Stimulated activated CD8-positive, alpha-beta memory T cell treated with anti-CD3 and anti-CD28 coated beads, Interleukin-2, amount 100 ng/mL, for 48 hours (primary cell): ENCODE data around the gene ECHS1.

Source experiments
- DNase-seq, 2 donors: peaks; one replicate each; pipeline ENCODE4 v3.0.0-alpha.2; 2020; ENCODE audit warnings: low read depth in 2 of 2

The ECHS1 gene

DNA sequence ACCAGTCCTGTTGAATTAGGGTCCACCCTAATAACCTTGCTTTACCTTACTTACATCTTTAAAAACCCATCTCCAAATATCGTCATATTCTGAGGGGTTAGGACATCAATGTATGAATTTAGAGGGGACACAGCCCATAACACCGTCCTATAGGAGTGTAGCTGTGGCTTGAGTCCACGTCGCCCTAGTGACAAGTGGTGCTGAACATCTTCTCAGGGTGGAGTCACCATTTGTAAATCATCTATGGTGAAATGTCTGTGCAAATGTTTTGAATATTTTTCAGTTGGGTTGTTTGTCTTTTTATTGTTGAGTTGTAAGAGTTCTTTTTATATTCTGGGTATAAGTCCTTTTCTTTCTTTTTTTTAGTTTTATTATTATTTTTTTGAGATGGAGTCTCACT, 31.2 kb downstream of the ECHS1 start:
- no peak for DNase-seq

DNA sequence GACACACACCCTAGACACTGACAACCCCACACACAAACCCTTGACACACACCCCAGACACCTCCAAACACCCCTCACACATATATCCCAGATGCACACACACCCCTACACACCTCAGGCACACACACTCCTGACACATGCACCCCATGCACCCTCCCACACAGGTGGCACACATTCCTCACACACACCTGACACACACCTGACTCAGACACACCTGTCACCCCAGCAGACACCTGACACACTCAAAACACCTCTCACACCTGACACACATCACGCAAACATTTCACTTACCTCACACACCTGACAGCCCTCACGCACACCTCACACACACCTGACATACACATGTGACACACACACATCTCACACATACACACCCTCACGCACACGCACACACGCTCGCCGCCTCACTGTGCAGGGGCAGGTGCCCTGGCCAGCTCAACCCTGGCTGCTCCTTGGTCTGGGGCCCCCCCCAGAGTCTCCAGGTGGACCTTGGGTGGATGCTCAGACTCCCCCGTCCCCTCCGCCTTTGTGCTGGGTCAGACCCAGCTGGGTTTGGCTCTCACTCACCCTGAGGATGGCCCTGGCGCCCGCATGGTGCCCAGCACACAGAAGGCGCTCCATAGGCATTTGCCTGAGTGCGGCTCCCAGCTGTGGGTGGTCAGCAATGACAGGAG, 33.3 kb downstream of the ECHS1 start:
- DNase-seq = no peak

DNA sequence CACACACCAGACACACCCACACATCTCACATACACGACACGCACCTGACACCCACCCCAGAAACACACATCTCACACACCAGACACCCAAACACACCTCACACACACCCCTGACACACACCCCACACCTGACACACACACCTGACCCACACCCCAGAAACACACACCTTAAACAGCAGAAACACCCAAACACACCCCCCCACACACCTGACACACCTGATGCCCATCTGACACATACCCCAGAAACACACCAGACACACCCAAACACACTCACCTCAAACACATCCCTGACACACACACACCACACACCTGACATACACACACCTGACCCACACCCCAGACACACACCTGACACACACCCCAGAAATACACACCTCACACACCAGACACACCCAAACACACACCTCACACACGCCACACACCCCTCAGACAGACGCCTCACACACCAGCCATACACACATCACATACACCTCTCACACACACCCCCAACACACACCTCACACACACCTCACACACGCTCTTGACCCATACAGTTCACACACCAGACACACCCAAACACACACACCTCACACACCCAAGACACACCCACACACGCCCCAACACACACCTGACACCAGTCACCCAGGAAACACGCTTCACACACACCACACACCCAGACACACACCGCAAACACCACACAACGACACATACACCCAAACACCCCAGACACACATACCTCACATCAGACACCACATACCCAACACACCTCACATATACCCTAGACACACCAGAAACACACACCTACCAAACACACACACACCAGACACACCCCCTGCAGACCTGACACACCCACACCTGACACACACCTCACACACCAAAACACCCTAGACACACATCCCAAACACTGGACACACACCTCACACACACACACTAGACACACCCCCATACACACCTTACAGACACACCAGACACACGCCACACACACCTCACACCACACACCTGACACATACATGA, 34.8 kb downstream of the ECHS1 start:
- DNase-seq = no peak

DNA sequence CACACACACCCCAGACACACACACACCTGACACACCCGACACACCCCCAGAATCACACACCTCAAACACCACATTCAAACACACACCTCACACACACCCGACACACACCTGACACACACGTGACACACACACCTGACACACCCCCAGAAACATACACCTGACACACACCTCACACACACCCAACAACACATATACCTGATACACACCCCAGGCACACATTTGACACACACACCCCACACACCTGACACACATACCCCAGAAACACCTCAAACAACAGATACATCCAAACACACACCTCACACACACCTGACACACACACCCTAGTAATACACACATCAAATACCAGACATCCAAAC, 35.8 kb downstream of the ECHS1 start:
- DNase-seq = no peak

DNA sequence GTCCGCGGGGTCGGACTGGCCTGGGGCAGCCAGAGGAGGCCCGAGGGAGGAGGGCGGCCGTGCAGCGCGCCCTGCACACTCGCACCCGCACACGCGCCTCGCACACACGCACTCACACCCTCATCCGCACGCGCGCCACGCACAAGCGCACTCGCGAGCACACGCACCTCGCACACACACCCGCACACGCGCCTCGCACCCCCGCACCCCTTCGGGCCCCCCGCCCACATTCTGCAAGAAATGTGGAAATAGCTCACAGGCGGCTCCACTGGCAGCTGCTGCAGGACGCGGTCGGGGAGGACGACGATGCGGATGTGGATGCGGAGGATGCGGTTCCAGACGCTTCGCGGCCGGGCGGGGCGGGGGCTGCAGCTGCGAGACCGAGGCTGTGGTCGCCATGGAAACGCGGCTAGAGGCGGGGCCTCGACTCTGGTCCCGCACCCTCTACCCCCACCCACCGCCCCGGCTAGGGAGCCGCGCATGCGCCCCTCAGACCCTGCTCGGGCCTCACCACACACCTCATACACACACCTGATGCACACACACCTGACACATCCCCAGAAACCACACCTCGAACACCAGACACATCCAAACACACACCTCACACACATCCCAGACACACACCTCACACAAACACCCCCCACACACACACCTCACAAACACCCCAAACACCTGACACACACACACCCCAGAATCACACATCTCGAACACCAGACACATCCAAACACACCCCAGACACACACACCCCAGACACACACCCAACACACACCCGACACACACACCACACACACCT, 36.4 kb downstream of the ECHS1 start, which contains the start of gene CALY:
CALY (minus strand) TSS at position 320 of the 793 bp plus-strand sequence. CDS start 7,907 bp downstream, outside the sequence.
- peak in 1 of 2 donors; percentile 43 for DNase-seq

DNA sequence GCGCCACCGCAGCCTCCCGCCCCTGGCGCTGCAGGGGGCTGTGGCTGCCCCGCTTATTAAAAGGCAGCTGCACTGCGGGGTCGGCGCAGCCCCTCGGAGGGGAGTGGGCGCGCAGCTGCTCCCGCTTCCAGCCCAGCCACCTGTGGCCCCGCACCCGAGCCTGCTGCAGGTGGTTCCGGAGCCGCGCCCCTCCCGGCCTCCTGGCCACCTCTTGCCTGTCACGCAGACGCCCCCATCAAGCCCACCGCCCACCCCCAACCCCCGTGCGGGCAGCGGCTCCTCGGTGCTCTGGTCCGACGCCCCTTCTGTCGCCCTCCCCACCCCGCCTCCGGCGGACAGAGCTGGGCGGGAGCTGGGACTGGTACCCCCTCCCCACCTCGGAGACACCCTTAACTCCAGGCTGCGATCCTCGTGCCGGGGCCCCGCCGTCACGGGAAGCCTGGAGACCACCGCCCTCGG, 37.0 kb downstream of the ECHS1 start:
- DNase-seq = no peak

DNA sequence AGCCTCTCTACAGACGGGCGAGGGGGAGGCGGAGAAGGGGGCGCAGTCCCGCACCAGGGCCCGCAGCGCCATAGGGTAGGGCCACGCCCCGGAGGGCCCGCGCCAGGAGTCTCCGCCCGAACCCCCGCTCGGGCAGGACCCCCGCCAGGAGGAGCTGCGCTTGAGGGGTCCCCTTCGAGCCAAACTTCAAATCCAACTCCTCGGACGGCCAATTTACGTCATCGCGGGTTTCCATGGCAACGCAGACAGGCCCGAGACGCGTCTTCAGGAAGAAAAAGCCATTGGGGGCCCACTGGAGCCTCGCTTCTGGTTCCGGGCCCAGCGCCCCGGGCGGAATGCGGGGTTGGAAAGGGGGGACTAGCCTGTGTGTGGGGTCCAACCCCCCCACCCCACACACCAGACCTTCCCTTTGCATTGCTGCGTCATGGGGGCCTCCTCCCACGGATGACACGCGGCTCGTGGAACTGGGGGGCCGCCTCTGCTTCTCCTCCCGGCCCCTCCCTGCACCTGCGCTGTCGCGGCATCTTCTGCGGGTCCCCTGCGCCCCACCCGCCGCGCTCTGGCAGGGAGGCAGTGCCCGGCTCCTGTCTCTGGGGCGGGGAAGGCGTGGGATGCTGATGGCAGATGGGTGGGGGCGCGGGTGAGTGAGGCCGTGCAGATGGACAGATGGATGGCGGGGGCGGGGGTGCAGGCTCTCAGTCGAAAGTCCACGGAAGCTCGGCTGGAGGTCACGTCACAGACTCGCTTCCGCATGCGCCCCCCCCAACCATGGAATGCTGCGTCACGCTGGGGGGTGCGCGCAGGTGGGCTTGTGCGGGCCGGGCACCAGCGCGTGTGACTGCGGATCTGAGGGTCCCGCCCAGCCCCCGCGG, 37.7 kb downstream of the ECHS1 start:
- peak; percentile 59 to 65 for DNase-seq

DNA sequence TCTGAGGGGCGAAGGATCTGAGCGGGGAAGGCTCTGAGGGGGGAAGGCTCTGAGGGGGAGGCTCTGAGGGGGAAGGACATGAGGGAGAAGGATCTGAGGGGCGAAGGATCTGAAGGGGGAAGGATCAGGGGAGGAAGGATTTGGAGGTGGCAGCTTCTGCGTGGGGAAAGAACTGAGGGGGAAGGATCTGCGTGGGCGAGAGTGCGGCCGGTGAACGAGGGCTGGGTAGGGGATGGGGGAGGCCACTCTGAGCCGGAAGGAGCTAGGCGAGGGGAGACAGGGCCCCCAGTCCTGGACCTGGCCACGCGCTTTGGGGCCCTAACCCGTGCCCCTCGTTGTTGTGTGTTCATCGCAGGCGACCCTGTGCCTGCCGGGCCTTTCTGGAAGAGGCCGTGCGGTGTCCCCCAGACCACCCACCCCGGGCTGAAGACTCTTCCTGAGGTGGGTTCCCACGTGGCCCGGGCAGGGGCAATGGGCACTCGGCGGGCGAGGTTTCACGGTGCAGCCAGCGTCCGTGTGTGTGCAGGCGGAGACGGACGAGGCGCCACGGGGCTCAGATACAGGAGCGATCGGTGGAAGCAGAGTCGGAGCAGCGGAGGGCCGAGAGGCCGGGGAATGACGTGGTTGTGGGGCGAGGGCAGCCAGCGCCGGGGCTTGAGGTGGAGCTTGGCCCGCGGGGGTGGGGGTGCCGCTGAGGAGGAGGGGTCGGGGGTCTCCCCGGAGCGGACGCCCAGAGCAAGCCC, 38.5 kb downstream of the ECHS1 start:
- DNase-seq = no peak

DNA sequence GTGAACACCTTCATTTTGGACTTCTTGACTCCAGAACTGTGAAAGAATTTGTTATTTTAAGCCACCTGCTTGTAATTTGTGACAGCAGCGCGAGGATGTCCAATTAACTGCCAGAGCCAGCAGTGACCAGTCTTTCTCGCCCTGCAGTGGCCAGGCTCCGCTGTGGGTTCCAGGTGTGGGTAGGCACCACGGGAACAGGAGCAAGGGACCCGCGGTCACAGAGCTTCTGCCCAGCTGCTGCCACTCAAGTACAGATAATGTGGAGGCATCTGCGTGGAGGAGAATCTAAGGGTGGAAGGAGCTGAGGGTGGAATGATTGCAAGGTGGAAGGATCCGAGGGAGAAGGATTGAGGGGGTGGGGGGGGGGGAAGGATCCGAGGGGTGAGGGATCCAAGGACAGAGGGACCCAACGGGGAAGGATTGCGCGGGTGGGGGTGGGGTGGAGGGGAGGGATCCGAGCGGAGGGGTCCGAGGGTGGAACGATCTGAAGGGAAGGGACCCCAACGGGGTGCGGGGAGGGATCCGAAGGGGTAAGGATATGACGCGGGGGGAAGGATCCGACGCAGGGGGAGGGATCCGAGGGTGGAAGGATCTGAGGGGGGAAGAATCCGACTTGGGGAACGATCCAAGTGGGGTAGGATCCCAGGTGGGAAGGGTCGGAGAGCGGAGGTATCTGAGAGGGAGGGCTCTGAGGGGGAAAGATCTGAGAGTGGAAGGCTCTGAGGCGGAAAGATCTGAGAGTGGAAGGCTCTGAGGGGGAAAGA, 40.0 kb downstream of the ECHS1 start:
- no peak for DNase-seq

DNA sequence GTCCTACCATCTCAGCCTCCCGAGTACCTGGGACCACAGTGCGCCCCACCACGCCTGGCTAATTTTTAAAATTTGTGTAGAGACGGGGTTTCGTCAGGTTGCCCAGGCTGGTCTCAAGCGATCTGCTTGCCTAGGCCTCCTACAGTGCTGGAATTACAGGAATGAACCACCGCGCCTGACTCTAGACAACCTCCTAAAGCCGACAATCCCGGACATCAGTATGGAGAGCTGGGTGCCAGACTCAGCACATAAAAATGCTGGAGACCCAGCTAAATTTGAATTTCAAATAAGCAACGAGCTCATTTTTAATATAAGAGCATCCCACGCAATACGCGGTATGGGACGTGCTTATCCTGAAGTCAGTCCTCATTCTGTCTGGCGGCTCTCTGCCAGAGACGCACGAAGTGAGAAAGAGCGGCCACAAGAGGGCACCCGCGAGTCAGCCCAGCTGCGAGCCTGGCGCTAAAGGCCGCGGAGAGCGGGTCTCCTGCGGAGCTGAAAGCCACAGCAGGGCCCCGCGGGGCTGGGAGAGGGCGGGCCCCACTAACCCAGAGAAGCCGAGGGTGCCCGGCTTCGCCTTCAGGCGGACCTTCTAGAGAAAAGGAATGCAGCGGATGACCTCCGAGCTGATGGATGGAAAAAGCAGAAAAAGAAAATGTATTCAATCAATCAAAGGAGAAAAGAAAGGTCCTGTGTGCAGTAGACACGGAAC, 43.5 kb downstream of the ECHS1 start:
- DNase-seq = peak; percentile 80 to 84

DNA sequence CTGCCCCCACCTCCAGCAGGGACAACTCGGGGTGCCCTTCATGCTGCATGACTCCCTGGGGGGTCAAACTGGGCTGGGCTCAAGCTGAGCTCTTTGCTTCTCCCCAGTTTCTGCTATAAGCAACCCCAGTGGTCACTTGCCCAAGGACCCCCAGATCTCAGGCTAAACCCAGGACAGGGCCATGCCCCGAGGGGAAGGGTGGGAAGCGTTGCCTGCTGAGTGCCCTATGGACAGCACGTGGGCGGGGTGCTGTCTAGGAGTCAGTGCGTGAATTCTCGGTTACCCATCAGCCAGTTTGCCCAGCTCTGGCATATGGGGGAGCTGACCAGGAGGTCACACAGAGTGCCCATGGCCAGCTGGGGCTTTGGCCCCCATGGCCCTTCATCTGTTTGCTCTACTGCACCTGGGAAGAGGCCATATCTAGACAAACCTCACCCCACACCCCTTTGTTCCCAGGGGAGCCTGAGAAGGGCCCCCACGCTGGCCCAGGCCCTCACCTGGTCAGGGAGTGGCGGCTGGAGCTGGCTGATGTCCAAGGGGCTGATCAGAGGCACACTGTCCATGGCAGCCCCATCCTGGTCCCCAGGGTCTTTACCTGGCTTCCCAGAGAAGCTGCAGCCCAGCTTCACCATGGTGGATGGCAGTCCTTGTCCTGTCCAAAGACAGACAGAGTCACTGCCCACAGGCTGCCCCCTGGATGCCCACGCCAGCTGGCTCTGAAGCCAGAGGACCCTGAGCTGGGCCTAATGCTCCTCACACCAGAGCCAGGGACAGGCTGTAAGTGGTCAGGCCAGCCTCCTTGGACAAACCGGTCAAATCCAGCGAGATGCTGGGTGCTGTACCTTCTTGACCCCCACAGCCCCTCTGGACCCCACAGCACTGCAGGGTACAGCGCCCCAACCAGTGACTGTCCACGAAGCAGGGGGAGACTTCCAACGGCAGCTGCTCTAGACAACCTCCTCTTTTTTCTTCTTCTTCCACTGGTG, 44.5 kb downstream of the ECHS1 start:
- no peak for DNase-seq

DNA sequence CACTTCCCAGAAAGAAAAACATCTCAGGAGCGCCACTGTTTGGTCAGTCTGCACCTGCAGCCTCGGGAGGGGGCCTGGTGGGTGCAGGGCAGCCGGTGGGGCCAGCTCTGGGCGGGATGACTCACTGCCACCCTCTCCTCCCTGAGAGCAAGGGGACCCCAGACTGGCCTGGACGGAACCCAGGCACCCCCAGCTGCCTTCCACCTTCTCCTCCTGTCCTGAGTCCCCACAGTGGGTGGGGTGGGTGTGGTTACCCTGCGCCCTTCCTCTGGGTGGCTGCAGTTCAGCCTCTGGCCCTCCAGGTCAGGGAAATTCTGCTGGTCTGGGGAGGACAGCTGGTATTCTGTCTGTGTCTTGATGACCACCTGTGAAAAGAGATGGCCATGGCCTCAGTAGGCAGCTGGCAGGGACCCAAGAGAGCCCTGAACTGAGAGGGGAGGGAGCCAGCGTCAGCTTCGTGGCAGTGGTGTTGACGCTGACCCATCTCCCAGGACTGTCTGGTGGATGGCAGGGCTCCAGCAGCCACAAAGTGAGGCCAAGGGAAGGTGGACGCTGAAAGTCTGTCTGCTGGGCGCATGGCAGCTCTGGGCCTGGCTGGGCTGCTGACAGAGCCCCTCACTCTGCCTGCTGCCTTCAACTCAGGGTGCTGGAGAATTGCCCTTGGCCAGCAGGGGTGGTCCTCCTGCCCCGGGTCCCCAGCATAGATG, 45.4 kb downstream of the ECHS1 start:
- no peak for DNase-seq

DNA sequence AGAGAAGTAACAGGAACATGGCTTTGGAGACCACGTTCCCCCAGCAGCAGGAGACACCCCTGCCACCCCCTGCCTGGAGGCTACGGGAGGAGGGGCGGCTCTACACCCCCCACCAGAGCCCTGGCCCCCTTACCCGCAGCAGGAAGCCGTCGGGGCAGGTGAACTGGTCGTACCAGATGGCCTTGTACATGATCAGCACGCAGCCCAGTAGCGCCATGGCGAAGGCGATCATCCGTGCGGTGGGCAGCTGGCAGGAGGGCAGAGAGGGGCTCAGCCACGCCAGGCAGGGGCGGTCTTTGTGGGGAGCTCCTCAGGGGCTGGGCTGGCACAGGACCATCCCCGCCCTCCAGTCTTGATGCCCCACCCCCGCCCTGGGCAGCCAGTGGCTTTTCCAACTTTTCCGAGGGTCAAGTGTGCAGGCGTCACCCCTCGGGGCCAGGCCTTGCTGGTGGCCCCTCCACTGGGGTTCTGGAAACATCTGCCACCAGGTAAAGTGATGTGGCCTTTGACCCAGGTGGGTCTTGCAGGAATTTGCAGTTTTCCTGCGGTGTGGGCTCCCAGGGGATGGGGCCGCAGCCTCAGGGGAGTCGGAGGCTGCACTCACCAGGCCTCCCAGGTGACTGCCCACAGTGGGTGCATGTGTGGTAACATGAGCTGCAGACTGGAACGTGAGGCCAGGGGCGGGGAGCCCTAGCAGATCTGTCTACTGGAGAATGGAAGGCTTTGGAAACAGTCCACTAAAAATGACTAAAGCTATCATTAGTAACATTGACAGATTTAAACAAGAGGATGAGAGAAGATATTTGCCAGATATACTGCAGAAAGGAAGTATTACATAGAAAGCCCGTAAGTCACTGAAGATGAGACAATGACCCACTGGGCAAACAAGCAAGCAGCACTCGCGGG, 46.2 kb downstream of the ECHS1 start:
- DNase-seq = no peak

DNA sequence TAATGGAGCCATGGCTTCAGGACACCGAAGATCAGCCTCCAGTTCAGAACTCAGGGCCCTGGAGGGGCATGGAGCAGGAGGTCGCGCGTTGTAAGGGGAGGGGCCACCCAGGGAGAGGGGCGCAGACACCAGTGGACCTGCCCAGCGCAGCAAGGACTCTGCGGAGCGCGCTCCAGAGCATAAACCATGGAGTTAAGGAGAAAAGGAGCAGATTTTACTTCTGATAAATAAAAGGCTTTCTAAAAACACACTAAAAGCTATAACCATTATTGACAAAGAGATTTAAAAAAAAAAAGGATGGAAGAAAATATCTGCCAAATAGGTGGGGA, 47.0 kb downstream of the ECHS1 start:
- no peak for DNase-seq

DNA sequence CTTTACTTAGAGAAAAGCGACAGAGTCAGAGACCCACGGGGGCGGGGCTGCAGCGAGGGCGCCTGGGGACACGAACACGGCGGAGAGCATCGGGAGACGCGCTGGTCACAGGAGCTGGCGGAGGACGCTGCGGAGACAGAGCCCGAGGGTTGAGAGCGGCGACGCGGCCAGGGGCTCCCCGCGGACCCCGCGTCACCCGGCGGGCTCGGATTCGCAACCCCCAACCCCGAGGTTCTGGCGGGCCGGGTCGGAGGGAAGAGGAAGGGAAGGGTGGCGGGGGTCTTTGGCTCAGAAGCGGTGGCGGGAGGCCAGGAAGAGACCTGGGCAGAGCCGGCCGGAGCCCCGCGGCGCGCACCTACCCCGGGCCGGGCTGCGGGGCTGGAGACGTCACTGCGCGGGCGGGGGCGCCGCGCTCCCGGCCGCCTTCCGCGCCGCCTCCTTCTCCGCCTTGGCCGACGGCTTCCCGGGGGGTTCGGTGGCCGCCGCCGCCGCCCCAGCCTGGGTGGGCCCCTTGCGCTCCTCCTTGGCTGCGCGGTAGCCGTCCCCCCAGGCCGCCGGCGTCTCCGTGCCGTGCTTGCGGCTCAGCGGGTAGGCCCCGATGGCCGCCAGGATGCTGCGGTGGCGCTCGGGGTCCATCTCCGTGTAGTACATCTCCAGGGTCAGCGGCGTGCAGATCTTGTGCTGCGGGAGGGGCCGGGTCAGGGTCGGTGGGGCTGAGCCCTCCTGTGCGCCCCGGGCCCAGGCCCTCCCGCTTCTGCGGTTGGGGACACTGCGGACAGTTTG, 47.5 kb downstream of the ECHS1 start:
- DNase-seq = no peak
